ENCODE measurements around the gene ICE2.
"Not testable (repeated sequence)": the region's sequence is repeated elsewhere in the genome, so short reads cannot be mapped to it uniquely, and the experiment has no call there.

ICE2 gene

DNA sequence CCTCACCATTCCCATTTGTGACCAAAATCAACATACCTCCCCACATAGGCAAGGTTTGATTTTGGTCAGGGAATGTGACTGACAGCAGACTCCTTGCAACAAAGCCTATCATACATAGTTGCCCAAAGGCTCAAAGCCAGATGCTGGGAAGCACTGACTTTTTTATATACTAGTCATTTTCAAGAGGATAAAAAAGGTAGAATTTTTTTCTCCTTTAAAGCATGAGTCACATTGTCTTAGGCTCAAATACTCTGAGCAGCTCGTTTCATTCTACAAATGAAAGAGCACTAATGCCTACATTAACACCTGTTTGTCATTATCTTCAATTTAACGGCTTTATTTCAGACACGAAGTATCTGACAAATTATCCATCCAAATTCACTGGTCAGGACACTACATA lies 36.2 kb downstream of the ICE2 start:
- no peak for DNase-seq (ENCODE audit: low read depth)

DNA sequence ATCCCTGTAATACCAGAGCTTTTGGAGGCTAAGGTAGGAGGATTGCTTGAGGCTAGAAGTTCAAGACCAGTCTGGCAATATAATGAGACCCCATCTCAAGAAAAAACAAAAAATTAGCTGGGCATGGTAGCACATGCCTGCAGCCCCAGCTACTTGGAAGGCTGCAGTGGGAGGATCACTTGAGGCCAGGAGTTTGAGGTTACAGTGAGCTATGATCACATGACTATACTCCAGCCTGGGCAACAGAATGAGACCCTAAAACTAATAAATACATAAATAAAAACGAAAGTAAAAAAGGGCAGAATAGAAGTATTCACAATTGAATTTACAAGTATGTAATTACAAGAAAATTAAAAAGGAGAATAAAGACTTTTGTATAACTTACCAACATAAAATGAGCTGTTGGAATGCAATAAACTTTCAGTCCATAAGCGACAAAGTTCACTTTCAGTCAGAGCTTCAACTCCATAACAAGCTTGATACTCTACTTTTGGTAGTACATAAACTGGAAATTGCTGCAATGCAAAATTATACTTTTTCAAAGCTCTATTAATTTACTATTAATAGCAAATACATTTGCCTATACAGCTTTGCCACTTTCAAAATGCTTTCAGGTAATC lies 36.8 kb downstream of the ICE2 start:
- DNase-seq (ENCODE audit: low read depth), result no peak

GRCh38 chr15:60441331-60441730 lies 37.6 kb downstream of the ICE2 start:
- DNase-seq (ENCODE audit: low read depth), result no peak

DNA sequence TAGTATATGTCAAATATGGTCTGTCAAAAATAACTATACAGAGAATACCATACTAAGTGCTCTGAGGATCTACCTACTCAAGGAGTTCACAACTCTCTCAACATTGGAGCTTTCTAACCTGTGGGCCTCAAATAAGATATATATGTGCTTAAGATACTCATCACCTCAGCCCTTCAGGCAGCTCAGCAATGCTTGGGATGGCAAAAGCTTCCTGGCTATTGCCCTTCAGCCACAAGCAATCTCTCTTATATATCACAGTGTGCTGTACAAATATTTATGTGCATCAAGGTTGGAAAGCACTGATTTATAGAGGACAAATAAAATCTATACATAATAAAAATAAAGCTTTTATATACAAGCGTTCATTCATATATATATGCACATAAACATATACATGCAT lies 40.3 kb downstream of the ICE2 start:
- DNase-seq (ENCODE audit: low read depth), result no peak

GRCh38 chr15:60428935-60429334 lies 50.0 kb downstream of the ICE2 start:
- DNase-seq (ENCODE audit: low read depth), result no peak

DNA sequence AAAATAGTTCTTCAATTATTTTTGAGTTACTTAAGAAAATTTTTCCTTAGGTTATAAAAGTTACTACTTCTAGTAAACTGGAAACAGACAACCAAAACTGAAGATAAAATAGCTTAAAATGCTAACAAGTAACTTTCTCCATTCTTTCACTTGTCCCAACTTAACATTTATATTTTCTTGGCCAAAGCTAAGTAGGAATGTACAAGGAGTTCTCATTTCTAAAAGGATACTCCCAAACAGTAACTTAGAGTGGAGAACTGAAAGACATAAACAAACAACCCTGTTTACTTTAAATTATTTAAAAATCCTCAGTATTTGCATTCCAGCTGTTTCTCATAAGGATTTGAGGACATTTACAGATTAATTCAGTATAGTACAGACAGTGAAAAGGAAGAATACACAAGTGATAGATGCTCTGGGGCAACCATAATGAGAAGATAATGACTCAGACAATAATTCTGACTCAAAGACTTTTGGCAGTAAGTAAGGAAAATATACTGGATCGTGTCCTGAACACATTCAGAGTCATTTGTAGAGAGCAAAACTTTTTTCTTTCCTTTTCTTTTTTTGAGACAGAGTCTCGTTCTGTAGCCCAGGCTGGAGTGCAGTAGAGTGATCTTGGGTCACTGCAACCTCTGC lies 52.0 kb downstream of the ICE2 start:
- no peak for DNase-seq (ENCODE audit: low read depth)

DNA sequence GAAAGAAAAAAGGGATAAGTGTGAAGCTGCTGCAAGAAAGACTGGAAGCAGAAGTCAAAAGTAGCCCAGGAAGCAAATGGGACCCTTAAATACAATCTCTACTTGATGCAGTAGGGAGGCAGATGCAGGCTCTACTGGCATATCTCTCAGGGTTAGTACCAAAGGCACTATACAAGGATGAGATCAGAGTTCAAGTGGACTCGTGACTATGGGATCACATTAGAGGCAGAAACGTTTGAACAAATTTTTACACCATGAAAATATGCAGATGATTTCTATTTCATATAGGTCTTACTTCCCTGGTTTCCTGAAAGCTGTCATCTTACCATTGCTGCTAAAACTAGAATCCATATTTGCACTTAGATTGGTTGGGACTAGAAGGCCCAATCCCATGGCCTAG lies 53.5 kb downstream of the ICE2 start:
- no peak for DNase-seq (ENCODE audit: low read depth)

GRCh38 chr15:60424006-60424405 lies 54.9 kb downstream of the ICE2 start:
- no peak for DNase-seq (ENCODE audit: low read depth)

- no peak for DNase-seq (ENCODE audit: low read depth)
These were observed 55.4 kb downstream of the ICE2 start for GRCh38 chr15:60423537-60423936.

DNA sequence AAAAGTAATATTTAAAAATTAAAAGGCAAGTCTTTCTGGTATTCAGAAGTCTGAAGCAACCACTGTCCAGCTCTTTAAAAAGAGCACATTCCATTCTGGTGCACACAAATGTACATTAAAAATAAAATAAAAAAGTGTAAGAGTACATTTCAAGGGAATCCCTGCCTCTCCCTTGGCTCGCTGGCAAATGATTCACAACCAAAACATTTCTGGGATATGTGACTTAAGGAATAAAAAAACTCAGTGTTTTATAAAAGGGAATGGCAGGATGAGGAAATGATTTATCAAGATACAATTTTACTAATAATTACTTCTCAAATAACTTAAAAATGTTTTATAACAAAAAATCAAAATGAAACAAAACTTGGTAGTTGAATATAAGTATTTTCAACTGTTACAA lies 57.4 kb downstream of the ICE2 start:
- DNase-seq (ENCODE audit: low read depth), result no peak

- DNase-seq (ENCODE audit: low read depth), result no peak
These were observed 58.7 kb downstream of the ICE2 start for GRCh38 chr15:60420203-60420716.

GRCh38 chr15:60419753-60420152 lies 59.2 kb downstream of the ICE2 start:
- DNase-seq (ENCODE audit: low read depth), result no peak

DNA sequence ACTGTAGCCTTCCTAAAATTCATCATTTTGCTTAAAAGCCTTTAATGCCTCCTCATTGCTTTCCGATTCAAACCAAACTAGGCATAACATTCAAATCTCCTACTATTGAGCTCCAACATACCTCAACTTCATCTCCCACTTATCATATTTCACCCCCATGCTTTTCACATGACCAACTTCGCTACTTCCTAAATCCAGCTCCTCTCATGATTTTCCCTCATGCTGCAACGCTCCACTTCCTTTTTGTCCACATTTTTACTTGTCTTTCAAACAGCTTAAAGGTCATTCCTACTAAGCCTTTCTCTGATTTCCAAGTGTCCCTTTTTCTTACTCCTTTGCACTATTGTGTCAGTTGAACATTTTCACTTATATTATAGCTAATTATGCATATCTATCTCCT lies 60.8 kb downstream of the ICE2 start:
- no peak for DNase-seq (ENCODE audit: low read depth)

- no peak for DNase-seq (ENCODE audit: low read depth)
These were observed 61.8 kb downstream of the ICE2 start for GRCh38 chr15:60417112-60417511.

GRCh38 chr15:60416484-60416883 lies 62.5 kb downstream of the ICE2 start:
- DNase-seq (ENCODE audit: low read depth), result no peak

DNA sequence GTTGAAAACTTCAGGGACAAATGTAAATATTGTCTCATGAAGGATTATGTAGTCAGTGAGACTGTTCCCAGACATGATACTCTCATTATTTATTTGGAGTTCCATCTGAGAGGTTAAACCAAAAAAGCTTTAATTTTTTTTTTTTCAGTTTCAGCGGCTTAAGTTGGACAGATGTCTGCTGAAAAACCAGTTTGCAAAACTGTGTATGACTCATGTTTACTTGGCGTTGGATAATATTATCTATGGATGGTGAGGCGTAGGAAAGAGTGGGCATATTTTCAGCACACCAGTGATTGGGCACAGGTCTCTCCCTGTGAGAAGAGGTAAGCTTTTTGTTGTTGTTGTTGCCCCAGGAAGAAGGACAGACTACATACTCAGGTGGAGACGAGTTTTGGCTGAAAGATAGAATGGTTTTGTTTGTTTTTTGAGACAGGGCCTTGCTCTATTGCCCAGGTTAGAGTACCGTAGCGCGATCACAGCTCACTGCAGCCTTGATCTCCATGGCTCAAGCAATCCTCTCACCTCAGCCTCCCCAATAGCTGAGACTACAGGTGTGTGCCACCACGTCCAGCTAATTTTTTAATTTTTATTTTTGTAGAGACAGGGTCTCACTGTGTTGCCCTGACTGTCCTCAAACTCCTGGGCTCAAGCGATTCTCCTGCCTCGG lies 64.8 kb downstream of the ICE2 start:
- no peak for DNase-seq (ENCODE audit: low read depth)

GRCh38 chr15:60413231-60413824 lies 65.6 kb downstream of the ICE2 start:
- DNase-seq (ENCODE audit: low read depth), result no peak

GRCh38 chr15:60412807-60413206 lies 66.1 kb downstream of the ICE2 start:
- DNase-seq (ENCODE audit: low read depth), result not testable (repeated sequence)

- DNase-seq (ENCODE audit: low read depth), result no peak
These were observed 67.0 kb downstream of the ICE2 start for GRCh38 chr15:60411774-60412425.

- DNase-seq (ENCODE audit: low read depth), result not testable (repeated sequence)
These were observed 68.6 kb downstream of the ICE2 start for GRCh38 chr15:60410350-60410749.

- DNase-seq (ENCODE audit: low read depth), result no peak
These were observed 70.4 kb downstream of the ICE2 start for GRCh38 chr15:60408463-60408981.

GRCh38 chr15:60407415-60407805 lies 71.5 kb downstream of the ICE2 start:
- DNase-seq (ENCODE audit: low read depth), result no peak
